HG02970 (cell line): Measurements from ENCODE around the gene ARL16.
A peak's percentile ranks its signal among the peaks of the same experiment; 100 is the strongest.

Source experiments
- ATAC-seq: cut with Tn5 transposase; IDR thresholded peaks from one replicate; pipeline ENCODE4 v1.9.1; 2021; ENCODE audit warnings: mild to moderate bottlenecking, moderate library complexity, moderate number of reproducible peaks; ENCODE audit not compliant: unreplicated experiment, low FRiP score

ARL16 gene

GRCh38 chr17:81648013-81648706, 35.4 kb downstream of the ARL16 start:
- no peak for ATAC-seq

- no peak for ATAC-seq
Observed at GRCh38 chr17:81647640-81648012, 36.0 kb downstream of the ARL16 start.

- ATAC-seq = no peak
Observed at GRCh38 chr17:81646869-81647600, 36.6 kb downstream of the ARL16 start.

GRCh38 chr17:81644976-81645952, 38.3 kb downstream of the ARL16 start:
- ATAC-seq = no peak

DNA sequence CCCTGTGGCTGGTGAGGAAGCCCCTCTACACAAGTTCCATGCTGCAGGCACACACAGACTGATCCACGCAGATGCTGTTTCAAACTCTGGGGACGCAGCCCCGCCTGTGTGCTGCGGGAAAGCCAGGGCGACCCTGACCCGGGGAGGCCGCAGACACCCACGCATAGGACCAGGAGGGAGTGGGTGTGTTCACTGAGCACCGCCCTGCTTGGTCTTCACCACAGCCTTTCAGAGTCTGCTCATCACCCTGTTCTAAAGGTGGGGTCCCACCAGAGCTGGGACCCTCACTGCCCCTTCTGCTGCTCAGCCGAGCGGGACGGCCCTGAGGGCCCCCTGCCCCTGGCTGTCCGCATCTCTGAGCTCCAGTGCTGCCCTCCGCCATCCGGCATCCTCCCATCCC, 39.1 kb downstream of the ARL16 start:
- ATAC-seq = no peak

- ATAC-seq = no peak
Observed at GRCh38 chr17:81641825-81642489, 41.6 kb downstream of the ARL16 start.

DNA sequence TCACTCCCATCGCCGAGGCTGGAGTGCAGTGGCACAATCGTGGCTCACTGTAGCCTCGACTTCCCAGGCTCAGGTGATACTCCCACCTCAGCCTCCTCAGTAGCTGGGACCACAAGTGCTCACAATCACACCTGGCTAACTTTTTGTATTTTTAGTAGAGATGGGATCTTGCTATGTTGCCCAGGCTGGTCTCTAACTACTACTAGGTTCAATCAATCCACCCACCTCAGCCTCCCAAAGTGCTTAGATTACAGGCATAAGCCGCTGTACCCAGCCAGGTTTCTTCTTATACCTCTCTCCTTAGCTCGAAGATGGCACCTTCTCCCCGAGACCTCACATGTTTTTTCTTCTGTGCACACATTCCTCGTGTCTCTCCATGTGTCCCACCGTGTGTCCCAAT, 43.6 kb downstream of the ARL16 start:
- no peak for ATAC-seq

- no peak for ATAC-seq
Observed at GRCh38 chr17:81638683-81639082, 44.9 kb downstream of the ARL16 start.

DNA sequence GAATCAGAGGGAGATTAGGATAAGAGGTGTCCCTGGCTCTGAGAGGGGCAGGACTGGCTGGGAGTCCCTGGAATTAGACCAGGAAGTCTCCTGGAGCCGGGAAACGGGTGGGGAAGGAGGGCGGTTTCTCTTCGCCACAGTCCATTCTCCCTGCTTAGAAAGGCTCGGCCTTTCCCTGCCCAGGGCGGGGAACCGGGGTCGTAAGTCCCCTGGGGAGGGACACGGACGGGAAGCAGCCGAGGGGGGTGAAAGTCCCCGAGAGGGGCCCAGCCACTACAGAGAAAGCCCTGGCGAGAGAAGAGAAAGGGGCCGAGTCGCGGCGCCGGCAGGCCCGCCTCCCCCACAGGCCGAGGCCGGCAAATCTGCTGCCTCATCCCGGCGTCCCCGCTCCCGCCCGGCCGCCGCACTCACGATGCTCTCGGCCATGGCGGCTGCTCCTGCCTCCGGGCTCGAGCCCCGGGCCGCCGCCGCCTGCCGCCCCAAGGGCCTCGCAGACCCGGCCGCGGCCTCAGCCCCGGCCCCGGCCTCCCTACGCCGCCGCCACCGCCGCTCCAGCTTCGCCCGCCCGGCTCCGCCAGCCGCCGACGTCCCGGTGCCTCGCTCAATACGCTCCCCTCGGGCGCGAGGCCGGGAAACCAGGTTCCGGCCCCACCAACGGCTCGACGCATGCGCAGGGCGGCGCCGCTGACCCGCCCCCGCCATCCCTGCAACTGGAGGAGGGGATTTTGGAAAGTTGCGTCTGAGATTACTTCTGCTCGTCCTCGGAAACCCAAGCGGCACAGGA, 46.9 kb downstream of the ARL16 start, which contains the start of the genes NPLOC4 and TSPAN10:
Gene NPLOC4 (minus strand): TSS at position 608 of the 784 bp plus-strand sequence. CDS start 182 bp downstream, at position 426.
Gene TSPAN10 (plus strand): TSS at position 692 of the 784 bp plus-strand sequence. CDS start 5,217 bp downstream, outside the sequence.
- ATAC-seq = peak; percentile 92

DNA sequence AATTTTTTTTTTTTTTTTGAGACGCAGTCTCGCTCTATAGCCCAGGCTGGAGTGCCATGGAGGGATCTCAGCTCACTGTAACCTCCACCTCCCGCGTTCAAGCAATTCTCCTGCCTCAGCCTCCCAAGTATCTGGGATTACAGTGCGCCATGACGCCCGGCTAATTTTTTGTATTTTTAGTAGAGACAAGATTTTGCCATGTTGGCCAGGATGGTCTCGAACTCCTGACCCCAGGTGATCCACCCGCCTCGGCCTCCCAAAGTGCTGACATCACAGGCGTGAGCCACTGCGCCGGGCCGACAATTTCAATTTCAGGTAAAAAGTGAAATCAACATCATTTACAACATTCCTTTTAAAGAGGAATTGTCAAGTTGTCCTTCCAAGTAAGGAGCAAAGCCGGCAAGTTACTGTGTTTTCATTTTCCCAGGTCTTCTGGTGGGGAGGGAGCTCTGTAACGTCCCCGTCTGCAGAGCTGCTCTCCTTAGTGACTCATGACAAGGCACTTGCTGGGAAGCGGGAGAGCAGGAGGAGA, 47.6 kb downstream of the ARL16 start:
- ATAC-seq = peak; percentile 9

GRCh38 chr17:81635431-81635830, 48.2 kb downstream of the ARL16 start:
- no peak for ATAC-seq

DNA sequence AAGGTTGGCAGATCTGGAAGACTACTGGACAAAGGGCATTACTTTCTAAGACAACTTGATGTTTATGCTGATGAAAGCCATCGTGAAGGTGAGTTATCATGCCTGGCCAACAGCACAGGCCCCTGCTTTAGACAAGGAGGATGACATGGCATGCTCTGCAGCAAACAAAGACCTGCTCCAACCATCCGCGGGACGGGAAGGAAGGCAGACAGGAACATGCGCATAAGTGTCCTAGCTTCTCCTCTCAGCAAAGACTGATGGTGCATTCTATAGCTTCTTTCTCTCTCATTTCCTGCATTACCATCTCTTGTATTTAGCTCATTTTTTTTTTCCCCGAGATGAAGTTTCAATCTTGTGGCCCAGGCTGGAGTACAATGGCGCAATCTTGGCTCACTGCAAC, 52.1 kb downstream of the ARL16 start:
- ATAC-seq = no peak
